ENCODE results near the gene IL18BP. TPM values are rescaled to one million over a fixed set of nuclear protein-coding genes. Genes with fewer than 3 reads are reported as not detected.

IL18BP gene
- total RNA-seq, 1 experiment from 2014 or later: 12.4 TPM

DNA sequence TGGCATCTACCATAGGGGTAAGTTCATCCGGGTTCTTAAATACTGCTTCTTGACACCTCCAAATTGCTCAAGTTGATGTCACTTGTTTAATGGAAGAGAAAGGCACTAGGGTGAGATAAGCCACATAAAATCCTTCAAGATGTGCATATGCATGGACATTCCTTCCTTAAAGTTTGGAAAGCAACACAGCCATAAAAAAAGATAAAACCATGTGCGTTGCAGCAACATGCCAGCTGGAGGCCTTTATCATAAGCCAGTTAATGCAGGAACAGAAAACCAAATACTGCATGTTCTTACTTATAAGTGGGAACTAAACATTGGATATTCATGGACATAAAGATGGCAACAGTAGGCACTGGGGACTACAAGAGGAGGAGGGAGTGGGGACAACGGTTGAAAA, 8.0 kb upstream of the IL18BP start:
- H3K4me1 Mint-ChIP-seq (ENCODE audit: low read depth, unreplicated experiment): no peaks in the 10 kb centered on the region
- no peaks in the 10 kb centered on the region for H3K9me3 Mint-ChIP-seq (ENCODE audit: low read depth, unreplicated experiment)
- DNase-seq: no peak
- intact Hi-C loops (cut with micrococcal nuclease; ENCODE audit: unreplicated experiment): no loop called here
- H3K4me3 Mint-ChIP-seq (ENCODE audit: low read depth, unreplicated experiment): no peak overlapping the region
- no peak overlapping the region for H3K27ac Mint-ChIP-seq (ENCODE audit: unreplicated experiment)
- no peaks in the 10 kb centered on the region for H3K36me3 Mint-ChIP-seq (ENCODE audit: insufficient read depth, unreplicated experiment)
- no TSS peak for BruUV-seq (replicated peaks)
- CTCF ChIA-PET: no interaction called here
- no peaks in the 10 kb centered on the region for H3K27me3 Mint-ChIP-seq (ENCODE audit: unreplicated experiment)
- TF ChIP-seq, protein P1, sequence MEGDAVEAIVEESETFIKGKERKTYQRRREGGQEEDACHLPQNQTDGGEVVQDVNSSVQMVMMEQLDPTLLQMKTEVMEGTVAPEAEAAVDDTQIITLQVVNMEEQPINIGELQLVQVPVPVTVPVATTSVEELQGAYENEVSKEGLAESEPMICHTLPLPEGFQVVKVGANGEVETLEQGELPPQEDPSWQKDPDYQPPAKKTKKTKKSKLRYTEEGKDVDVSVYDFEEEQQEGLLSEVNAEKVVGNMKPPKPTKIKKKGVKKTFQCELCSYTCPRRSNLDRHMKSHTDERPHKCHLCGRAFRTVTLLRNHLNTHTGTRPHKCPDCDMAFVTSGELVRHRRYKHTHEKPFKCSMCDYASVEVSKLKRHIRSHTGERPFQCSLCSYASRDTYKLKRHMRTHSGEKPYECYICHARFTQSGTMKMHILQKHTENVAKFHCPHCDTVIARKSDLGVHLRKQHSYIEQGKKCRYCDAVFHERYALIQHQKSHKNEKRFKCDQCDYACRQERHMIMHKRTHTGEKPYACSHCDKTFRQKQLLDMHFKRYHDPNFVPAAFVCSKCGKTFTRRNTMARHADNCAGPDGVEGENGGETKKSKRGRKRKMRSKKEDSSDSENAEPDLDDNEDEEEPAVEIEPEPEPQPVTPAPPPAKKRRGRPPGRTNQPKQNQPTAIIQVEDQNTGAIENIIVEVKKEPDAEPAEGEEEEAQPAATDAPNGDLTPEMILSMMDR (IDR thresholded peaks at IDR 0.05; ENCODE audit: unreplicated experiment): no peak

DNA sequence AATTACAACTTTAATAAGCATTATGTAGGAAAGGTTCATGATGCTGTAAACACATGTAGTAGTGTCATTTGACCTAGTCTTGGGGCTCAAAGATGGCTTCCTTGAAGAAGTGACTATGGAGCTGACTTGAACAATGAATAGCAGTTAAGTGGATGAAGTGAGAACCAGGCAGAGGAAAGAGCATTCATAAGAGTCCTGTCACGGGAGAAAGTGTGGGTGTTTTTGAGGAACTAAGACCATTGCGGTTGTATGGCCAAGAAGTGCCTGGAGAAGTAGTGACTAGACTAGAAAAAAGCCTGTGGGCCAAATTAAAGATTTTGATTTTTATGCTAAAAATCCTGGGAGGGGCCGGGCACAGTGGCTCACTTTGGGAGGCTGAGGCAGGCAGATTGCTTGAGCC, 7.2 kb upstream of the IL18BP start:
- BruUV-seq (replicated peaks): no TSS peak
- CTCF ChIA-PET: no interaction called here
- no peak for DNase-seq

DNA sequence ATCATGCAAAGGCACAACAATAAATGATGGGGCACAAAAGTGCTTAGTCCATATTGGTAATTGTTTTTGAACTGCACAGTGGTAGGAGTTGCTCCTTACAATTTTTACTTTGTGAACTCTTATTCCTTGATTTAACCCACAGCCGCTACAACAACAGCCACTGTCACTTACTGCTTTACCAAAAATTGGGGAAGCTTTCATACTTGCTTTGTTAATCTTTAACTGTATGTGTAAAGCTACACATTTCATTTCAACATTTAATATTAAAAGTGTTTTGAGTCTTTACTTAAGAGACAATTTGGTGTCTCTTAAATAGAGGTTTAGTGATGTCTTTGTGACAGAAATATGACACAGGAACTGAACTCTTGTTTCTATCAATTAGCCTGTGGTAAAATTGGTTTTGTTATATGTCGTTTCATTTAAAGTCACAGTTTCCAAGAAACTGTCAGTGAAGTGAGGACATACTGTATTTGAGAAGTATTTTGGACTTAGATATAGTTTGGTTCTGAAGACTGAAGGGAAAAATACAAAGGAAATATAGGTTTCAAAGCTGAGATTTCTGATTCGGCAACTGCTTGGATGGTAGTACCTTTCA, 6.5 kb upstream of the IL18BP start:
- Mint-ChIP-seq H3K36me3 (ENCODE audit: insufficient read depth, unreplicated experiment) (no peaks in the 10 kb centered on the region), H3K4me3 (ENCODE audit: low read depth, unreplicated experiment) (no peak overlapping the region), H3K27me3 (ENCODE audit: unreplicated experiment) (no peaks in the 10 kb centered on the region), H3K4me1 (ENCODE audit: low read depth, unreplicated experiment) (no peaks in the 10 kb centered on the region), H3K9me3 (ENCODE audit: low read depth, unreplicated experiment) (no peaks in the 10 kb centered on the region), H3K27ac (ENCODE audit: unreplicated experiment) (no peak overlapping the region)
- no peak for DNase-seq
- TF ChIP-seq, protein P1 (IDR thresholded peaks at IDR 0.05; ENCODE audit: unreplicated experiment): no peak
- no TSS peak for BruUV-seq (replicated peaks)
- CTCF ChIA-PET: no interaction called here
- intact Hi-C loops (cut with micrococcal nuclease; ENCODE audit: unreplicated experiment): no loop called here

More for the DNA sequence above, 7.2 kb upstream of the IL18BP start:
- no peak overlapping the region for H3K4me3 Mint-ChIP-seq (ENCODE audit: low read depth, unreplicated experiment)
- H3K36me3 Mint-ChIP-seq (ENCODE audit: insufficient read depth, unreplicated experiment): no peaks in the 10 kb centered on the region
- H3K27me3 Mint-ChIP-seq (ENCODE audit: unreplicated experiment): no peaks in the 10 kb centered on the region
- H3K4me1 Mint-ChIP-seq (ENCODE audit: low read depth, unreplicated experiment): no peaks in the 10 kb centered on the region
- intact Hi-C loops (cut with micrococcal nuclease; ENCODE audit: unreplicated experiment): no loop called here
- no peaks in the 10 kb centered on the region for H3K9me3 Mint-ChIP-seq (ENCODE audit: low read depth, unreplicated experiment)
- TF ChIP-seq, protein P1 (IDR thresholded peaks at IDR 0.05; ENCODE audit: unreplicated experiment): no peak
- H3K27ac Mint-ChIP-seq (ENCODE audit: unreplicated experiment): no peak overlapping the region

DNA sequence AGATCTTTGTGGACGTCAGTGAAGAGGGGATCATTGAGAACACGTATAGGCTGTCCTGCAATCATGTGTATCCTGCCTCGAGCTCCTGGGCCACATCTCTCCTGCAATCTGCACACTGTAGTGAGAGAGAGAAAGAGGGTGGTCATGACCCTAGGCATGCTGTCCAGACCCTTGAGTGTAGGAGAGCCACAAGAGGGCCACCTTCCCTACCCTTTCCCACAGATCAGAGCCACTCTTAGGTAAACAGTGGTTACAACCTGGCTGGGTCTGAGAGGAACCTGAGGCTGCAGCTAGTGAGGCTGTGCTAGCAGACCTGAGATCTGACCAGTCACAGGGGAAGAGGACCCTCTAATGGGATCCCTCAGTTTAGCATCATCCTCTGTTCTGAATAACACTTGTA, 3.9 kb upstream of the IL18BP start:
- no TSS peak for BruUV-seq (replicated peaks)
- CTCF ChIA-PET: no interaction called here
- intact Hi-C loops (cut with micrococcal nuclease; ENCODE audit: unreplicated experiment): no loop called here
- H3K27ac Mint-ChIP-seq (ENCODE audit: unreplicated experiment): no peak overlapping the region
- no peak for DNase-seq
- H3K36me3 Mint-ChIP-seq (ENCODE audit: insufficient read depth, unreplicated experiment): peaks cover 5% of the 10 kb centered on the region
- H3K27me3 Mint-ChIP-seq (ENCODE audit: unreplicated experiment): no peaks in the 10 kb centered on the region
- H3K9me3 Mint-ChIP-seq (ENCODE audit: low read depth, unreplicated experiment): no peaks in the 10 kb centered on the region
- TF ChIP-seq, protein P1 (IDR thresholded peaks at IDR 0.05; ENCODE audit: unreplicated experiment): no peak
- no peaks in the 10 kb centered on the region for H3K4me1 Mint-ChIP-seq (ENCODE audit: low read depth, unreplicated experiment)
- no peak overlapping the region for H3K4me3 Mint-ChIP-seq (ENCODE audit: low read depth, unreplicated experiment)

Data from Calu3 (cell line).